ENCODE measurements around the gene AFF3. TPM values are rescaled to one million over a fixed set of nuclear protein-coding genes. Genes with fewer than 3 reads are reported as not detected.

The AFF3 gene
- total and polyA plus RNA-seq, 10 donors, result 6.0 to 92.2 (median 64.0) TPM

DNA sequence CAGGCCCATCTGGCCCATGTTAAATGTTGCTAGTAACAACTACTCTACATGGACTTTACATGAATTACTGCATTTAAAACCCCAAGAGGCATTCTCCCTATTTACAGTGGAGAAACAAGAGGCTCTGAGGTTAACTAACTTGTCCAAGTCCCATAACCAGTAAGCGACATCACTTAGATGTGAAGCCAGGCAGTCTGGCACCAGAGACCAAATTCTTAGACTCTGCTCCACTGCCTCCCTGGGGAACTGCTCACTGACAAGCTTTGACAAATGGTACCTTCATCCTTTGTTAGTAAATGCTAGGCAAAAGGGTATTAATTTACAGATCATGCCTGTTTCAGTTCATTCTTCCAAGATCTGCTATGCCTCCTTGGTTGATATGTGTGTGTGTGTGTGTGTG lies 124.8 kb downstream of the AFF3 start:
- 72 to 94% (median 89%) methylated on average over 1 of the region's 1 CpG for WGBS, 5 donors
- no peak for DNase-seq
- Histone ChIP-seq H3K36me3 (peaks cover 0 to 9% (median 0%) of the 10 kb centered on the region in 6 donors), H3K27ac (no peak overlapping the region), H3K27me3 (replicated peaks in 1 of 7) (no peaks in the 10 kb centered on the region), H3K9me3 (no peaks in the 10 kb centered on the region), H3K4me3 (no peak overlapping the region), H3K4me1 (peaks cover 0 to 18% (median 10%) of the 10 kb centered on the region in 6 donors)
- intact Hi-C loops (cut with DNase I; ENCODE audit: low total_unique reads), result no loop called here
- no peak for TF ChIP-seq POLR2AphosphoS5 (IDR thresholded peaks at IDR 0.05)
- no peak for TF ChIP-seq CTCF (IDR thresholded peaks at IDR 0.05 in 8 of 11, conservative IDR thresholded peaks at IDR 0.05 in 3 of 11)
- TF ChIP-seq POLR2A (IDR thresholded peaks at IDR 0.05), result no peak

DNA sequence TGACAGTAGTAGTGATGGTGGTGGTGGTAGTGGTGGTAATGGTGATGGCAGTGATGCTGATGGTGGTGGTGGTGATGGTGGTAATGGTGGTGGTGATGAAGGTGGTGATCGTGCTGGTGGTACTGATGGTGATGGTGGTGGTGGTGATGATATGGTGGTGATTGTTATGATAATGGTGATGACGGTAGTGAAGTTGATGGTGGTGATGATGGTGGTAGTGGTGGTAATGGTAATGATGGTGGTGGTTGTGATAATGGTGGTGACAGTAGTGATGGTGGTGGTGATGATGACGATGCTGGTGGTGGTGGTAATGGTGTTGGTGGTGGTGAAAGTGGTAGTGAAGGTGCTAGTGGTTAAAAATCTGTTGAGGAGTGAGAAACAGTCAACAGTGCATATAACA lies 125.6 kb downstream of the AFF3 start:
- Histone ChIP-seq H3K9me3 (no peaks in the 10 kb centered on the region), H3K4me3 (no peak overlapping the region), H3K4me1 (peaks cover 0 to 10% (median 5%) of the 10 kb centered on the region in 6 donors), H3K27me3 (replicated peaks in 1 of 7) (no peaks in the 10 kb centered on the region), H3K36me3 (peaks cover 0 to 9% (median 0%) of the 10 kb centered on the region in 6 donors), H3K27ac (no peak overlapping the region)
- WGBS, 5 donors, result 87 to 93% (median 91%) methylated on average over 3 of the region's 3 CpGs
- TF ChIP-seq POLR2AphosphoS5 (IDR thresholded peaks at IDR 0.05) (no peak), POLR2A (IDR thresholded peaks at IDR 0.05) (no peak)
- intact Hi-C loops (cut with DNase I; ENCODE audit: low total_unique reads), result no loop called here
- DNase-seq, result no peak

DNA sequence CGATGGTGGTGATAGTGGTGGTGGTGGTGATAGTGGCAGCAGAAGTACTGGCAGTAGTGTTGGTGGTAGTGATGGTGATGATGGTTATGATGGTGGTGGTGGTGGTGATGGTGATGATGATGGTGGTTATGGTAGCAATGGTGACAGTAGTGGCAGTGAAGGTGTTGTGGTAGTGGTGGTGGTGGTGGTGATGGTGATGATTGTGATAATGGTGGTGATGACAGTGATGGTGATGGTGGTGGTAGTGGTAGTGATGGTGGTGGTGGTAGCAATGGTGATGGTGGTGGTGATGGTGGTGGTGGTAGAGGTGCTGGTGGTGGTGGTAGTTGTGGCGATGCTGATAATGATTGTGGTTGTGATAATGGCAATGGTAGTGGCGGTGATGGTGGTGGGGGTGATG lies 126.5 kb downstream of the AFF3 start:
- no peaks in the 10 kb centered on the region for H3K27me3 ChIP-seq (replicated peaks in 1 of 7)
- no peak overlapping the region for H3K4me3 ChIP-seq
- WGBS, 5 donors, result 79 to 100% (median 95%) methylated on average over 3 of the region's 3 CpGs
- H3K36me3 ChIP-seq, result peaks cover 0 to 16% (median 0%) of the 10 kb centered on the region in 6 donors
- TF ChIP-seq POLR2A (IDR thresholded peaks at IDR 0.05), result no peak
- no peak for TF ChIP-seq POLR2AphosphoS5 (IDR thresholded peaks at IDR 0.05)
- TF ChIP-seq CTCF (IDR thresholded peaks at IDR 0.05 in 8 of 11, conservative IDR thresholded peaks at IDR 0.05 in 3 of 11), result peak in 1 of 11 experiments; percentile 4
- H3K4me1 ChIP-seq, result peaks cover 0 to 5% (median 0%) of the 10 kb centered on the region in 6 donors
- no peak overlapping the region for H3K27ac ChIP-seq
- no peak for DNase-seq
- H3K9me3 ChIP-seq, result no peaks in the 10 kb centered on the region
- intact Hi-C loops (cut with DNase I; ENCODE audit: low total_unique reads), result no loop called here

DNA sequence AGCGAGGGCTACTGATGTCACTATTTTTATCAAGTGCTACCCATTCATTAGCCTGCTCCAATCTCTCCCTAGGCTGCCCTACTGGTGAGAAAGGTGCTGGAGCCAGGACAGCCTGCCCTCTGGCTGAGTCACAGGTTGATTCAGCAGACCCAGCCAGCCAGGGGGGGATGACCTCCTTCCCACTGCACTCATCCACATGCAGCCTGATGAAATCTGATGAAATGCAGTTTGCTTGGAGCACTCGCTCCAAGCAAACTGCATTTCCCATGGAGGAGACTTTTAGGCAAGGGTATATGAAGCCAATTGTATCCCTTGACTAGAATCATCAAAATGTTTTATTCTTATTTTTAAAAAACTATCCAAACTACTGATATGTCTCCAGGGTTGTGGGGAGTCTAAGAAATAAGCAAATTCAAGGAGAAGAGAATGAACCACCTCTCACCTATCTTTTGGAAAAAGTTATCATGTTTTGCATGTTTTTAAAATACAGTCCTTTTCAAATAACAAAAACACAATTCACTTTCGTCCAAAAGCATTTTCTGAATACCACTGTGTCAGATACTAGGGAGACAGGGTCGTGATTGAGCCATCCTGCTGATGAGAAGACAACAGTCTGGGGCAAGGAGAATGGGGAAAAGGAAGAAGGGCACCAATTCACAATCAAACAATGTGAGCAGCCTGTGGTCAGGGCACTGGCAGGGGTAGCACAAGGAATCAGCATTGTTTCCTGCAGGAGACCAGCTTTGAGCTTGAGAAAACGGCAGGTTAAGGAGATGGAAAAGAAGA lies 128.3 kb downstream of the AFF3 start:
- intact Hi-C loops (cut with DNase I; ENCODE audit: low total_unique reads), result no loop called here
- H3K27ac ChIP-seq, result no peak overlapping the region
- WGBS, 5 donors, result 76 to 86% (median 78%) methylated on average over 5 of the region's 5 CpGs
- no peaks in the 10 kb centered on the region for H3K27me3 ChIP-seq (replicated peaks in 1 of 7)
- no peaks in the 10 kb centered on the region for H3K9me3 ChIP-seq
- TF ChIP-seq POLR2A (IDR thresholded peaks at IDR 0.05) (no peak), CTCF (IDR thresholded peaks at IDR 0.05 in 8 of 11, conservative IDR thresholded peaks at IDR 0.05 in 3 of 11) (no peak), POLR2AphosphoS5 (IDR thresholded peaks at IDR 0.05) (no peak)
- H3K36me3 ChIP-seq, result peaks cover 0 to 23% (median 0%) of the 10 kb centered on the region in 6 donors
- DNase-seq, result no peak
- no peak overlapping the region for H3K4me3 ChIP-seq
- peaks cover 0 to 21% (median 8%) of the 10 kb centered on the region in 6 donors for H3K4me1 ChIP-seq

Measured in spleen (tissue), 11 donors.